IPS DF 6.9 (cell line): ENCODE results near the gene MLANA.

Source experiments
- DNase-seq: peaks from one replicate; pipeline ENCODE4 v3.0.0-alpha.2; 2013; ENCODE audit warnings: low read depth, low spot score
- H3K27ac ChIP-seq: one replicate; pipeline ENCODE4 v1.5.1; 2013; ENCODE audit warnings: low read length, control low read depth
- H3K27me3 ChIP-seq: 2 replicates; pipeline ENCODE4 v1.6.1; 2013; ENCODE audit warnings: mild to moderate bottlenecking, low read length; ENCODE audit not compliant: control insufficient read depth, insufficient read depth
- H3K36me3 ChIP-seq: 2 replicates; pipeline ENCODE4 v1.6.1; 2013; ENCODE audit warnings: low read length; ENCODE audit not compliant: control insufficient read depth, insufficient read depth
- H3K4me1 ChIP-seq: 2 replicates; pipeline ENCODE4 v1.6.1; 2013; ENCODE audit warnings: low read length; ENCODE audit not compliant: control insufficient read depth, insufficient read depth
- H3K4me3 ChIP-seq: 2 replicates; pipeline ENCODE4 v1.5.1; 2013; ENCODE audit warnings: mild to moderate bottlenecking, low read length
- H3K9me3 ChIP-seq: 2 replicates; pipeline ENCODE4 v1.6.1; 2013; ENCODE audit warnings: low read length, inconsistent platforms; ENCODE audit not compliant: control insufficient read depth, insufficient read depth
- WGBS: extraction: QIAGEN DNeasy Blood & Tissue Kit; methylation state at CpG from one replicate; pipeline ENCODE4 v1.1.7; 2013; ENCODE audit warnings: mixed read lengths, missing lambda C conversion rate; ENCODE audit not compliant: insufficient read length, insufficient coverage; 5-methylcytosine and 5-hydroxymethylcytosine counted together

MLANA gene

GRCh38 chr9:5953743-5954707, 63.3 kb downstream of the MLANA start:
- Histone ChIP-seq H3K36me3 (no peaks in the 10 kb centered on the region), H3K9me3 (no peaks in the 10 kb centered on the region), H3K27ac (no peak overlapping the region), H3K4me1 (no peaks in the 10 kb centered on the region), H3K4me3 (no peak overlapping the region), H3K27me3 (no peaks in the 10 kb centered on the region)
- no peak for DNase-seq
- WGBS = no CpG with 5 or more reads among the region's 9 CpGs

DNA sequence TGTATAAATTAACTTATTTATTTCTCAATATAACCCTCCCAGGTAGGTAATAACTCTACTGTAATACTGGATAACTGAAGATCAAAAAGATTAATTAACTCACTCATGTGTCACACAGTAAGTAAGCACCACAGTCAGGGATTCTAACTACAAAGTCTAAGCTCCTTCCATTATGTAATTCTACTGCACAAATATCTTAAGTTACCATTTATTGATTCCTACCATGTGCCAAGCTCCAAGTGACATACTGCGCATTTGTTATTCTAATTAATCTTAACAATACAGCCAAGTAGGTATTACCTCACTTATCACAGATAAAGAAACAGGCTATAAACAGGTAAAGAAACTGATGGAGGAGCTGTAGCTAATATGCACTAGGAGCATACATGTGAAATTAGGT, 66.5 kb downstream of the MLANA start:
- H3K9me3 ChIP-seq = no peaks in the 10 kb centered on the region
- no CpG with 5 or more reads among the region's 1 CpG for WGBS
- no peak for DNase-seq
- no peak overlapping the region for H3K27ac ChIP-seq
- no peaks in the 10 kb centered on the region for H3K36me3 ChIP-seq
- H3K27me3 ChIP-seq = no peaks in the 10 kb centered on the region
- no peak overlapping the region for H3K4me3 ChIP-seq
- no peaks in the 10 kb centered on the region for H3K4me1 ChIP-seq

- no peak for DNase-seq
- WGBS = no CpG with 5 or more reads among the region's 6 CpGs
- Histone ChIP-seq H3K27ac (no peak overlapping the region), H3K4me3 (no peak overlapping the region), H3K36me3 (no peaks in the 10 kb centered on the region), H3K27me3 (no peaks in the 10 kb centered on the region), H3K4me1 (no peaks in the 10 kb centered on the region), H3K9me3 (no peaks in the 10 kb centered on the region)
Observed at GRCh38 chr9:5958273-5958672, 67.6 kb downstream of the MLANA start.
